ENCODE measurements around the gene ETV5.

The ETV5 gene

DNA sequence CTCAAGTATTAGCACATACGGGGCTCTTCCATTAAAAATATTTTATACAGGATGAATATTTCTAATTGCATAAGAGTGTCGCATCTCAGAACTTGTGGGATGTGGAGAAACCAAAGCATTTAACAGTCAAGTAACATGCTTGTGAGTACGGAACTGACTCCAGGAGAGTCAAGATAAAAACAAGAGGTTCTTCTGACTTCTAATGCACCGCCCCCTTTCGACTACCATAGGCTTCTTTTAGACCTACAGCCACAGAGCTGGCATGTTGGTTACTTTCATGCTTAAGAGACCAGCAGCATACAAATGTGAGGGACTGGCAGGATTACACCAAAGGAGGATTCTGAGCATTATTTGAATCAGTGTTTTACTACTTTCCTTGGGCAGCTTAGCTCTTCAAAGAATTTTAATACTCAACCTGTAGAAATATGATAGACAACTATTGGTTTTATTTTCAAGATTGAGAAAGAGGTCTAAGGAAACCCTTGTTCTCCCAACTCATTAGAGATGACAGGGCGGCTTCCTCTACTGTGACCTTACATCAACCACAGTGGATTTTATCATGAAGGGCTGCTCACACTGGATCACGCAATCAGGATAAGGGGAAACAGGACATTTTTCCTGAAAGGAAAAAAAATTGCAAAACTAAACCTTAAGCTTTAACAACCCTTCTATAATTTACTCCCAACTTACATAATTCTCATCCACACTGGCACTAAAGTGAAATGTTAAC lies 14.0 kb downstream of the ETV5 start:
- no peak for DNase-seq

DNA sequence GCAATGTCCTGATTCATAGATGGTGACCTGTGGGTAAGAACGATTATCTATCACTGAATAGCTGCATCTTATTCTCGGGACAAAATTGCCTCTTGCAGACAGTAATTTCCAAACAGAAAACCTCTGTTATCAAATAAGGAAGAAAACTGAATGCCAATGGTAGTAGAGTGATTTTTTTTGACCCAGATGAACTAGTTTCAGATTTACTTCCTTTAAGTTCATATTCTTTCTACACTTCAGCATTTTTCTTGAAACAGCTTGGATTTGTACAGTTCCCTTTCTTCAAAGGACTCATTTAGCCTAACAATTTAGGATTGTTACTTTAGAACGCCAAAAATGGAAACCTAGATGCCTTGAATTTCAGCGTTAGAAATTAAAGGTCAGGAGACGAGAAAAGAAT lies 14.6 kb downstream of the ETV5 start:
- DNase-seq: no peak

DNA sequence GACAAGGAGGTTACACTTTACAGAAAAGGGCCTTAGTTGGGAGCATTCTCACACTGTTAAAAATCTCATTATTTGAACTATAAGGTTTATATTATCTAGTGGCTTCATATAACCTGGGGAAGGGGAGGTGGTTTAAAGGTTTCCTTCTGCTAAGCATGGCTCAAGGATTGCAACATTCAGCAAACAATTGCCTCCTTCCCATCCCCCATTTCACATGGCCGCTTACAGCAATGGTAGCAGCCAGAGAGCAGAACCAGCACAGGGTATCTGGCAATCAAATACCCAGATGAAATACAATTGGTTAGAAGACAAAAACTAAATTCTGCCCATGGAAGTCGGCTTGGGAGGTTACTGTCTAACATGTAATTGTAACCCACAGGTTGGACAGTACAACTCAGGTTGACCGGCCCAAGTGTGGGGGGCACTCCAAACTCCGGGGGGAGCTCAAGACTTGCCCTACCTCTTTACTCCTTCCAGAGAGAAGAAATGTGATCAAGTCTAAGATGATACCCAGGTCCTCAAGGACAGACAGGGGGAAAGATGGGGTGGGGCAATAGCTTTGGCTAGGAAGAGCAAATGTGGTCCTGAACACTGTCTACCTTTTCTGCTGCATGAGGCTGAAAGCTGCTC lies 15.5 kb downstream of the ETV5 start:
- no peak for DNase-seq

DNA sequence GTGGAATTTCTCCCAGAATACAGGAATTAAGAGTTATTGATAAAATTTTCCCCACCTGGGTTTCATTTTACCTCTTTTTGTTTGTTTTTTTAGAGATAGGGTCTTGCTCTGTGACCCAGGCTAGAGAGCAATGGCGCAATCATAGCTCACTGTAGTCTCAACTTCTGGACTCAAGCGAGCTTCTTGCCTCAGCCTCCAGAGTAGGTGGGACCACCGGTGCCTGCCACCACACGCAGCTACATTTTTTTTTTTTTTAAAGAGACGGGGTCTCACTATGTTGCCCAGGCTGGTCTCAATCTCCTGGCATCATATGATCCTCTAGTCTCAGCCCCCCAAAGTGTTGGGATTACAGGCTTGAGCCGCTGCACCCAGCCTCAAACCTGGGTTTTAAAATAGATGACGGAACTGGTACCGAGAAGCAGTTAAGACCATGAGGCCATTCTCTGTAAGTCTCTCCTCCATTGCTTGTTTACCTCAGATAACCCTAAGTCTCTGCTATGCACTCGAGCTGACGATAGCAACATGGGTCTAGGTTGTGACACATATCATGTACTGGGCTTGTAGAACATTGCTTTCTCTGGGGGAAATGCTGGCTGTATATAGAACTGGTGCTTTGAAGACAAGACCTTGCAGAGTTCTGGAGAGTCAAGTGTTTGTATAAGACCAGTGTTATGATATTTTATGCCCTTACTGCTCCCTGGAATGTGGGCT lies 16.4 kb downstream of the ETV5 start:
- no peak for DNase-seq

DNA sequence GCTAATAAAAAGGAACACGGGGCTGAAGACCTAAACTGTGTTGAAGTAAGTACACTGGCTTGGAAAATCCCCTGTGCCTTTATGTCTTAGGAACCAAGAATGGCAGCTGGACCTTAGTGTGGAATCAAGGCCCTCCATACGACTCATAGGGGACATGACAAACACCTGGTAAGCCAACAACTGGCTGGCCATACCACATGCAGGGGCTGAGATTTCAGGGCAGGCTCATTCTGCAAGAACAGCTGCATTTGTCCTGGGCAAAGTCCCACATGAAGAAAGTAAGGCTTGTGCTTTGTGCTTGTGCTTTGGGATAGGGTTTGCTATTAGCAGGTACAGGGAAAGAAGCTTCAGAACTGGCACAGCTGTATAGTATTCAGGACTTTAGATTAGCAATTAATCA lies 18.0 kb downstream of the ETV5 start:
- DNase-seq: no peak

DNA sequence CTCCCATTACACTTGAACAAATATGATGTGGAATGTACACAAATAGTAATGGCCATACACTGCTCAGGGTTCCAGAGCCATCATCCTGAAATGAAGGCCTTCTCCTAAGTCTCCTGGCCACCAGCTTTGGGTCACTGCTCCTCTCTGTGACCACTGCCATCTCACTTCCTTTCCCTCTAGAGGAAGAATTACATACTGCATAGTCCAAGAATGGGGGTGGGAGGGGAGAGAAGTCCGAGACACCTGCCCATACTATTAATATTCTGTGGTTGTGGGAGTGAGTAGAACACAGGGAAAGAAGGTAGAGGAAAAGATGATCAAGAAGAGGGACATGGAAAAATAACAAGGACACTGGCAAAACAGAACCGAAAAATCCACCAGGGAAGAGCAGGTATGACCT lies 20.6 kb downstream of the ETV5 start:
- DNase-seq: no peak

DNA sequence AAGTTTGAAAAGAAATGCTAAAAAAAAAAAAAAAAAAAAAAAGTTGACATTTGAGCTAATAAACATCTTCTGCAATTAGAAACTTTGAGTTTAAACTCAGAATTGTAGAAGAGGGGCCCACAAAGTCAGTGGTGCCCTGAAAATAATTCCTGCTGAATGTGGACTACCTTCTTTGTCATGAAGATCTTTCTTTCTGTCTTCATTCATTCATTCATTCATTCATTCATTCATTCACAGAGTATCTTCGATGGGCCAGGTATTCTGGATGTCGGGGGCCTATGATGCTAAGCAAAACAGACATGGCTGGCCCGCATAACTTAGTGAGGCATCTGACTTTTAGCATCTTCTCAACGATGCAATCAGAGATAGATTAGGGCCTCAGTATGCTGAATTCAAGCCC lies 24.6 kb downstream of the ETV5 start:
- no peak for DNase-seq

DNA sequence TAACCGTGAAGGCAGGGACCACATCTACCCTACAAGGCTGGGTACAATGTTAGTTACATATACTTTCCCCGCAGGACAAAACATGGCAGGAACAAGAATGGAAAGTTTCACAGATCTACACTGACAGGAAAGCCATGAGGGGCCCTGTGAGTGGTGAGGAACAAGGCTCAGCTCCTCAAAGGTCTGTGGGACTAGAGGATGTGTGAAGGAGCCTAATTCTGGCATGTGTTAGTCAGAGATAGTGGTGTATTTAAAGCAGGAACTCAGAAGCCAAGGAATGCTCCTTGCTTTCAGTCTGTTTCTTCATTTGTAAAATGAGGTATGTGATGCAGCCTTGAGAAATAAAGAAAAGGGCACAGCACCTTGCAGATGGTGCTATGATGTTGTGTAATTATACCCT lies 25.1 kb downstream of the ETV5 start:
- no peak for DNase-seq

DNA sequence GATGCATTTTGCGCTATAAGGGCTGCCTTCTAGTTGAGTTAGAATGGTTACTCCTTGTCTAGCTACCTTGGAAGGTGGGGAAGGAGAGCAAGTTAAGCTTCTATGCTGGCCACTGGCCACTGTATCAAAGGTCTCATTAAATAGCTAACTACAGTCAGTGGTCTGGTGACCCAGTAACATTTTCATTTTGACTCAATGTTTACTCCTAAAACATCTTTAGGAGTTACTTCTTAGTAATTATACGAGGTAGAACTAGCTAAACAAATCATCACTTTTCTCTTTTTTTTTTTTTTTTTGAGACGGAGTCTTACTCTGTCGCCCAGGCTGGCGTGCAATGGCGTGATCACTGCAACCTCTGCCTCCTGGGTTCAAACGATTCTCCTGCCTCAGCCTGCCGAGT lies 26.7 kb downstream of the ETV5 start:
- no peak for DNase-seq

DNA sequence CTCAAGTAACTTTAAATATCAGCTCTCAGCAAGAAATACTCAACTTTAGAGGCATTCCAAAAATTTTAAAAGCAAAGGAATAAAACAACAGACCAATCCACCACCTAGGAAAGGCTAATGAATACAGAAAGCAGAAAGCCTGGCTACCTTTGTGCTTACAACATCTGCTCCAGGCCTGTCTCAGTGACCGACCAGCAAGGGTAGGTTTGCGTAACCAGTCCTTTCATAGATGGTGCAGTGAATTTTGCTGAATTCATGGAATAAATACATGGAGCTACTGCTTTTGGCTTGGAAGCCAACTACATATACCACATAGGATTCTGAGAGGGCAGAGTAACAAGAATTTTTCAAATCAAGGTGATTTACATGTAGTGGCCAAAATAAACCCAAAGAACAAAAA lies 27.2 kb downstream of the ETV5 start:
- no peak for DNase-seq

DNA sequence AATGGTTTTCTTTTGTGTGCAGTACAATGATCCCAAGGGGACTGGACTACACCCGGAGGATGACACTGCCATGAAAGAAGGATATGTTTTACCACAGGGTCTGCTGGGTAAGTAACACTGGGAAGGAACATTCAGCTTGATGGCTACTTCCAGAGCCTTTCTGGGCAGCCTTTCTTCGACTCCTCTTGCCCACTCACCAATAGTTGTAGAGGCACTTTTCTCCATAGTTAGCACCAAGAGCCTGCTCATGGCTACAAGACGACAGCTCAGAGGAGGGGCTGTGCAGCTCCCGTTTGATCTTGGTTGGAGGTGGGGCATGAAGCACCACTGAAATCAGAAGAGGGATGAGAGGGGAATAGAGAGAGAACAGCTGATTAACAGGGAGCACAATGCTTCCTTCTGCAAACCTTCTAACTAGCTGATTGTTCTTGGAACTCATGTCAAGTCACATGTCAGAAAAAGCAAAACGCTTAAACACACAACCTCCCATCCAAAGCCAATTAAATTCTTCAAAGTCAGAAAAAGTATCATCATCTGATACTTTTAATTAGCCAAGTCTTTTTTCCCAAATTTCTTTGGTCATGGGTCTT lies 27.9 kb downstream of the ETV5 start:
- no peak for DNase-seq

DNA sequence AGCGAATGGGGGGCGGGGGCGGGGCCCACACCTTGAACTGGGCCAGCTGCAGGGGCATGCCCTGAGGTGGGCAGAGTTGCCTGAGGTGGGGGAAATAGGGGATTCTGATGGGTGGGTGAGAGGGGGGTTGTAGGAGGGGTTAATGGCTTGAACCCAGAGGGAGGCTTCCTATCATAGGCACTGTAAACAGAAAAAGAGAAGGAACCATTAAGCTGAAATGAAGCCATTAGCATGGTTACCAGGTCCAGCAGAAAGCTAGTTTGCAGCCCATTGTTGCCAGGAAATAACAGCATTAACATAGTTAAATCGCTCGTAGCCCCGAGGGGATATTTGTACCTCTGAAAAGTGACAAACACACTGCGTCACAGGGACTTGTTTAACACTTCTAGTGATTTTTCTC lies 29.0 kb downstream of the ETV5 start:
- DNase-seq: no peak

DNA sequence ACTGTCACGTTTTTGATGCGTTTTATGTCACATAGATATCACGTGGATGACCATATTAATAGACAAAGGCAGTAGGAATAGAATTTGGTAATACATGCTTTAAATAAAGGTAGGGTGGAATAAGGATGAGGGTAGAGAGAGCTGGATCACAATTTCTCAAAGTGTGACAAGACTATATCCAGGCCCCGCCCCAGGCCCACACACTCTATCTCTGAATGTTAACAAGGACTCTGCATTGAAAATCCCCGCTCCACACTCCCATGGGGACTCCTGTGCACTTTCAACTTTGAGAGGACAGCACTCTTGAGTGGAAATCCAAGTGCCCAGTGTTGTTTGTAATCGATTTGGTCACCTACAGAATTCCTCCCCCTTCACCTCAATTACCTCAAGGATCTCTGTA lies 31.4 kb downstream of the ETV5 start:
- no peak for DNase-seq

DNA sequence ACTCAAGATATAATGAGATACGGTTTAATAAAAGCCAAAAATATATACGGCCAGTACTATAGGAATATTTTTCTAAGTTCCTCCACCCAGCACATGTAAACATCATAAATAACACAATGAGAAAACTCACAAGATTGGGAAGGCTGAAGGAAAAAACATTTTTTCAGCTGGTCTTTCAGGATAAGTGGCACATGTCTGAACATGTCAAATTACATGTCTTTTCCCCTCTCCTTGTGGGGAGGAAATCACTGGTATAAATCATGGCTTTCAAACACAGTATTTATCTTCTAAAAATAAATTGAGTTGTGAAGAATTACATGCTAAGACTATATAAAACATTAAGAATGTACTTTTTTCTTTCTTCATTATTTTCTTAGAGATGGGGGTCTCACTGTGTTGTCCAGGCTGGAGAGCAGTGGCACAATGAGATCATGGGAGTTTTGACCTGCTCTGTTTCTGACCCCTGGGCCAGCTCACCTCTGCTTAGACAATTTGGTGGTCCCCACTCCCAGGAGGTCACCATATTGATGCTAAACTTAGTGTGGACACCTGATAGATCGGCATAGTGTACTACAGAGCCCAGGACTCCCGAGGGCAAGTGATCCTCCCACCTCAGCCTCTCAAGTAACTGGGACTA lies 32.8 kb downstream of the ETV5 start:
- DNase-seq: no peak

DNA sequence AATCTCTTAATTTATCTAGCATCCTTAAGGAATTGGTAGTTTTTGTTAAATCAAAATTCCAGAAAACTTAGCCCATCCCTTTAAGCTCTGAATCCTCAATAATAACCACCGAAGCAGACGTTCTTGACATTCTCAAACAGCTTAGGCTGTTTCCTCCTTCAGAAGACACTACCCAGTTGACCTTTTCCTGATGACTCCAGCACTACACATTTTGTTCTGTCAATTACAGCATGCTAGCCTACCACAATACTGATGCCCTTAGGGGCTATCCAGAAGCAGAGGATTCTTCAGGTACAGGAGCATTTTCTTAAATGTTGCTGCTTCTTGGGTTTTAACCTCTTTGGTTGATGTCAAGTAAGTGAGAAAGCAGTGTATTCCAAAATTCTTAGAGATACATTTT lies 33.4 kb downstream of the ETV5 start:
- no peak for DNase-seq

DNA sequence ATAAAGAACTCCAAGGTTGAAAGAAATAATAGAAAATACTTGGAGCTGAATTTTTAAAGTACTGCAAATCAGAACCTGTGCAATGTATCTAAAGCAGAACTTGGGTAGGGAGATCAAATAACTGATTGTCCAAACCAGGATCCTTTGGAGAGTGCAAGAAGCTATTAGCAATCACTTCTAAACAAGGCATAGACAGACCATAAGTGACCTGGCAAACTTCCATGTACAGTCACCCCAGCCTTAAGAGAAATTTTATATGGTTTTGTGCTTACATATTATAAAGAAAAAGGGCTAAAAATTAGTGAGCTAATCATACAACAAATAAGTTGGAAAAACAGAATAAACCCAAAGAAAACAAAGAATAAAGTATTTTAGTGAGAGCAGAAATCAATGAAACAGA lies 35.2 kb downstream of the ETV5 start:
- no peak for DNase-seq

DNA sequence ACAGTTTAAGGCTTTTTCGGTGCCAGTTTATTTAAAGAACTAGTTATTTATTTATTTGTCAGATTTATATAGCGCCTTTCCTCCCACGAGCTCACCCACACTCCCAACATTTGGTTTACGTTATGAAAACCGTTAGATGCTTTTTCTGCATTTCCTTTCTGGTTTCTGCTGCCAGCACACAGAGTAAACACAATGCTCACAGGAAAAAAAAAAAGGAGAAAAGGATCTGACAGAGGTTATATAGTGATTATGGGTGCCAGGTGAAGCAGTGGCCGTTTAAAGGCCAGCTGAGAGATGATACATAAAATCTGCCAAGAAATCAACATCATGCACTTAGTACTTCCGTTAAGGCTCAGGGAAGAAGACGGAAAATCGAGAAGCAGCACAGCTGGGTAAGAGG lies 37.9 kb downstream of the ETV5 start:
- DNase-seq: no peak

DNA sequence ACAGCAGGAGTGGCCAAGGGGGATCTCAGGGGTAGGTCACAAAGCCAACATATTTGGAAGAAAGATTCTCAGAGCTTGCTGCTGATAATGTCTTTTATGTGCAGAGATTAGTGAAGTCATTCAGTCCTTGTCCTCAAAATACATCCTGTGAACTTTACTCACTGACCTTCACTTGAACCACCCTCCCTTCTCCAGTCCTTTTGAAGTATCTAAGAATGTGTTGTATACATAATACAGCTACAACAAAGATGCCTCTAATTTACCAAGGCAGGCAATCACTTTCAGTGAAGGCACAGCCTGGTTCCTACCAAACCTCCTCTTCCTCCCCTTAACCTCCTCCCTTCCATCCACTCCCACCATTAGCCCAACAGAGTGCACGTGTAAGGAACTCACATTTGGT lies 38.3 kb downstream of the ETV5 start:
- no peak for DNase-seq

DNA sequence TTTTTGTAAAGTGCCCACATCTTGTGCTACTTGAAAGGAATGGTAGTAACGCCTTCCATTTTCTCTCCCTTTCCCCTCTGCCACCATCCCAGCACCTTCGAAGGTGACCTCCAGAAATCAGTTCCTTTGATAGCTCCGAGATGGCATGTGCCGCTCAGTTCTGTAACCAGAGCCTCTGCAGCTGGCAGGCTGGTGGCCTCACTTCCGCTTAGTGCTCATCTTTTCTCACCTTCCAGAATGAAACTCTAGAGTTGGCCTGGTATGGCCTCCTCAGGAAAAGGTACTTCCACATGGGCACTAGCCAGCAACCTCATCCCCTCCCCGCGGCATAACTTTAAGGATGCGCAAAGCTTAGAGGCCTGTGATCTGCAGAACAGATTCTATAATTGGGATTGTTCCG lies 38.8 kb downstream of the ETV5 start:
- DNase-seq: no peak

DNA sequence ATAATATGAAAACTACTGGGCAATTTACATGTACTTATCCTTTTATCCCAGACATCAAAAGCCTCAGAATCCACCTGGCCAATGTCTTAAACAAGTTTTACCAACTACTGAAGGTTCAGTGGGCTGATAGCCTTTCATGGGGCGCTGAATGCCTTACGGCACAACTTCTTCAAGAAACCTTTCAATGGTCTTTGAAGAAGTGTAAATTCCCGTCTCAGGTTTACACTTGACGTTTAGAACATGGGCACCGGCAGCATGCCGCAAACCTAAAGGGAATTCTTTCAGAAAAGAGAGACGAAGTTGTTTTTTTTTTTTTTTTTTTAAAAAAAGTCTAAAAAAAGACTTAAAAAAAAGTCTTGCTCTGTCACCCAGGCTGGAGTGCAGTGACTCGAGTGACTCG lies 39.7 kb downstream of the ETV5 start:
- DNase-seq: no peak

DNA sequence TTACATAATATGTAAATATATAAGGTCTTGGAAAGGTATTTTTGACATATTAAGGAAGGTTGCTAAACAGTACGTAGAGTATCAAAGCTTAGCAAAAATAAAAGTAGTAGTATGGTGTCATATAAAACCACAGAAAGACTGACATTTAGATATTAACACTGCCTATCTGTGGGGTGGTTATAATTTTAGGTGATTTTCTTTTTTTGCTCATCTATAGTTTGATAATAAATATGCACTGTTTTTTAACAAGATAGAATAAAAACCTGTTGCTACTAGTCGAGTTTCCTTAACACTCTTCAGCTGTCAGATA lies 40.7 kb downstream of the ETV5 start:
- DNase-seq: no peak

DNA sequence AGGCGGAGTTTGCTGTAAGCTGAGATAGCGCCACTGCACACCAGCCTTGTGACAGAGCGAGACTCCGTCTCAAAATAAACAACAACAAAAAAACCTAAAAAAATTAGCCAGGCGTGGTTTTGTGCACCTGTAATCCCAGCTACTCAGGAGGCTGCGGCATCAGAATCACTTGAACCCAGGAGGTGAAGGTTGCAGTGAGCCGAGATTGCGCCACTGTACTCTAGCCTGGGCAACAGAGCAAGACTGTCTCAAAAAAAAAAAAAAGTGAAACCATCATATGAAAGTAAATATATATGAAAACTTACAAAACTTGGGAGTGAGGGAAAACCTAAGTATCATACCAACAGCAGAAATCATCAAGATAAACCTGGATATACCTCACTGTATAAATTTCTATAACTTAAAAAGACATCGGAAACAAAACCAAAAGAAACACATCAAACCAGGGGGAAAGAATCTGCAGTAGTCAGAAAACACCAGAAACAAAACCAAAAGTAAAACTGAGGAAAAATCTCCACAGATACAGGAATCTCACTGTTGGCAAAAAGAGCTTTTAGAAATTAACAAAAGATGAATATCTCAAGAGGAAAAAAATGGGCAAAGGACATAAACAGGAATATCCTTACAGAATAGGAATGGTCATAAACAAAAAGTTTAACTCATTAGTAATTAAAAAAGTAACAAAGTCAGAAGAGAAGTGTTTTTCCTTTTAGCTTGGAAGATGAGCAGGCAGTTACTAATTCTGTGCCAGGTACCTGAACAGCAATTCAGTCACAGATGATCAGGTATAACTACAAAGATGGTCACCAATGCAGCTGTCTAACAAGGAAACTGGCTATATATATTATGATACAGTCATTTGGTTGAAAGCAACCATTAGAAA lies 41.3 kb downstream of the ETV5 start:
- no peak for DNase-seq

DNA sequence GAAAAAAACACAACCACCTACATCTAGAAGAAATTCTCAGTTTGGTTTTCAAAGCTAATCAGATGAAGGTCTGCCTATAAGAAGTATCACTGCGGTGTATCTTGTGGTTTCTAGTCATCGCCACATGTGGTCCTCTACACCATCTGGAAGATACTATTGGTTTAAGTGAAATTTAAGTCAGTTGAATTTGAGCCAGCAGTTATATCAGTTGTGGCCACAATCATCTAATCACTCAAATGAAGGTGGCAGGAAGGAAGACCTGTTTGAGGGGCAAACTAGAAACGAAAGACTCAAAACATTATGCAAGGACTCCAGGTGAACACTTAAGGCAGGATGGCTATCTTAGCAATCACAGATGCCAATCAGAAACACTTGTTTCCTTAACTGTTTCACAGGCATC lies 48.7 kb downstream of the ETV5 start:
- no peak for DNase-seq
